H9 (cell line): ENCODE results near the gene PPM1B. TPM values are rescaled to one million over a fixed set of nuclear protein-coding genes. Genes with fewer than 3 reads are reported as not detected.

Source experiments
- DNase-seq: peaks from one replicate; pipeline ENCODE4 v3.0.0-alpha.2; 2017
- H2AFZ ChIP-seq: one replicate; pipeline ENCODE4 v1.6.1; 2013; ENCODE audit warnings: mild to moderate bottlenecking, low read length, control low read depth, moderate library complexity
- H2AK5ac ChIP-seq: 2 replicates; pipeline ENCODE4 v1.6.1; 2013; ENCODE audit warnings: low read length, control low read depth, mixed read lengths; ENCODE audit not compliant: insufficient read length
- H2BK120ac ChIP-seq: one replicate; pipeline ENCODE4 v1.6.1; 2013; ENCODE audit warnings: low read depth, mild to moderate bottlenecking, low read length, control low read depth, inconsistent platforms; ENCODE audit not compliant: poor library complexity, severe bottlenecking
- H2BK12ac ChIP-seq: 2 replicates; pipeline ENCODE4 v1.6.1; 2013; ENCODE audit warnings: low read length, control low read depth, mixed read lengths, low read depth; ENCODE audit not compliant: insufficient read length
- H2BK15ac ChIP-seq: 2 replicates; pipeline ENCODE4 v1.6.1; 2013; ENCODE audit warnings: low read depth, low read length, control low read depth
- H2BK20ac ChIP-seq: one replicate; pipeline ENCODE4 v1.6.1; 2013; ENCODE audit warnings: low read depth, mild to moderate bottlenecking, low read length, control low read depth, inconsistent platforms; ENCODE audit not compliant: poor library complexity, severe bottlenecking
- H2BK5ac ChIP-seq: 2 replicates; pipeline ENCODE4 v1.6.1; 2013; ENCODE audit warnings: low read length, control low read depth, mixed read lengths; ENCODE audit not compliant: insufficient read length
- H3K14ac ChIP-seq: 2 replicates; pipeline ENCODE4 v1.6.1; 2013; ENCODE audit warnings: low read length, control low read depth; ENCODE audit not compliant: insufficient read depth
- H3K18ac ChIP-seq: 2 replicates; pipeline ENCODE4 v1.6.1; 2013; ENCODE audit warnings: low read depth, mild to moderate bottlenecking, mixed read lengths, low read length, control low read depth; ENCODE audit not compliant: insufficient read length
- H3K23ac ChIP-seq: 2 replicates; pipeline ENCODE4 v1.6.1; 2013; ENCODE audit warnings: low read length, control low read depth, mixed read lengths, low read depth; ENCODE audit not compliant: insufficient read length
- H3K23me2 ChIP-seq: 2 replicates; pipeline ENCODE4 v1.6.1; 2013; ENCODE audit warnings: low read depth, mild to moderate bottlenecking, mixed read lengths, low read length, control low read depth; ENCODE audit not compliant: insufficient read length, poor library complexity, severe bottlenecking
- H3K27ac ChIP-seq: 2 replicates; pipeline ENCODE4 v1.5.1; 2013; ENCODE audit warnings: low read length, control low read depth, mixed read lengths, low read depth; ENCODE audit not compliant: insufficient read length
- H3K27me3 ChIP-seq: 2 replicates; pipeline ENCODE4 v1.6.1; 2013; ENCODE audit warnings: low read length, control low read depth, inconsistent platforms; ENCODE audit not compliant: insufficient read depth
- H3K4ac ChIP-seq: 2 replicates; pipeline ENCODE4 v1.6.1; 2013; ENCODE audit warnings: low read depth, mild to moderate bottlenecking, control low read depth, inconsistent platforms, low read length, moderate library complexity
- H3K4me1 ChIP-seq: 2 replicates; pipeline ENCODE4 v1.6.1; 2013; ENCODE audit warnings: low read length, control low read depth, inconsistent platforms; ENCODE audit not compliant: insufficient read depth
- H3K4me2 ChIP-seq: 2 replicates; pipeline ENCODE4 v1.6.1; 2013; ENCODE audit warnings: low read length, control low read depth, mixed read lengths; ENCODE audit not compliant: insufficient read length, insufficient read depth
- H3K56ac ChIP-seq: 2 replicates; pipeline ENCODE4 v1.6.1; 2013; ENCODE audit warnings: low read depth, mild to moderate bottlenecking, mixed read lengths, low read length, control low read depth; ENCODE audit not compliant: insufficient read length
- H3K79me1 ChIP-seq: 2 replicates; pipeline ENCODE4 v1.6.1; 2013; ENCODE audit warnings: low read depth, mild to moderate bottlenecking, moderate library complexity, low read length, control low read depth, inconsistent platforms; ENCODE audit not compliant: insufficient read depth, poor library complexity, severe bottlenecking
- H3K79me2 ChIP-seq: 2 replicates; pipeline ENCODE4 v1.6.1; 2013; ENCODE audit warnings: low read length, control low read depth, inconsistent platforms; ENCODE audit not compliant: insufficient read depth
- H3K9ac ChIP-seq: 2 replicates; pipeline ENCODE4 v1.6.1; 2013; ENCODE audit warnings: low read length, control low read depth, mixed read lengths; ENCODE audit not compliant: insufficient read length; ENCODE audit errors: extremely low read depth
- H3K9me3 ChIP-seq: one replicate; pipeline ENCODE4 v1.6.1; 2013; ENCODE audit warnings: low read depth, low read length, inconsistent platforms; ENCODE audit not compliant: control insufficient read depth
- H3T11ph ChIP-seq: one replicate; pipeline ENCODE4 v1.6.1; 2013; ENCODE audit warnings: mild to moderate bottlenecking, low read length, control low read depth, inconsistent platforms
- H4K20me1 ChIP-seq: one replicate; pipeline ENCODE4 v1.6.1; 2013; ENCODE audit not compliant: control insufficient read depth, insufficient read length, insufficient read depth
- H4K5ac ChIP-seq: 2 replicates; pipeline ENCODE4 v1.6.1; 2013; ENCODE audit warnings: low read depth, mild to moderate bottlenecking, mixed read lengths, low read length, control low read depth; ENCODE audit not compliant: insufficient read length
- H4K8ac ChIP-seq: replicated peaks from 2 replicates; pipeline ENCODE4 v1.6.1; 2013; ENCODE audit warnings: low read length, control low read depth, mixed read lengths, low read depth; ENCODE audit not compliant: insufficient read length
- H4K91ac ChIP-seq: 2 replicates; pipeline ENCODE4 v1.6.1; 2013; ENCODE audit warnings: low read depth, mild to moderate bottlenecking, moderate library complexity, mixed read lengths, low read length, control low read depth; ENCODE audit not compliant: insufficient read length
- H3K27ac Mint-ChIP-seq, 3 experiments: 2 replicates in 2 of 3; 3 replicates in 1 of 3; pipeline ENCODE4 v1.8.0; 2020 to 2021; ENCODE audit warnings: mixed read lengths in 3 of 3, mild to moderate bottlenecking in 1 of 3, moderate library complexity in 1 of 3
- H3K27me3 Mint-ChIP-seq: 2 replicates; pipeline ENCODE4 v1.8.0; 2021; ENCODE audit warnings: low read depth, mild to moderate bottlenecking, moderate library complexity, mixed read lengths
- H3K36me3 Mint-ChIP-seq, 3 experiments: 2 replicates in 2 of 3; 3 replicates in 1 of 3; pipeline ENCODE4 v1.8.0; 2020 to 2021; ENCODE audit warnings: low read depth in 3 of 3, mixed read lengths in 3 of 3; ENCODE audit not compliant: insufficient read depth in 1 of 3
- H3K4me1 Mint-ChIP-seq, 2 experiments: 2 replicates each; pipeline ENCODE4 v1.8.0; 2020; ENCODE audit warnings: mixed read lengths in 2 of 2
- H3K4me3 Mint-ChIP-seq, 2 experiments: 2 replicates in 1 of 2; 3 replicates in 1 of 2; pipeline ENCODE4 v1.8.0; 2020 to 2021; ENCODE audit warnings: mild to moderate bottlenecking in 2 of 2, mixed read lengths in 2 of 2, moderate library complexity in 1 of 2
- H3K9me3 Mint-ChIP-seq, 2 experiments: 2 replicates in 1 of 2; 3 replicates in 1 of 2; pipeline ENCODE4 v1.8.0; 2020; ENCODE audit warnings: mild to moderate bottlenecking in 2 of 2, mixed read lengths in 2 of 2, moderate library complexity in 1 of 2
- WGBS: extraction: QIAGEN DNeasy Blood & Tissue Kit; methylation state at CpG from one replicate; pipeline ENCODE4 v1.1.7; 2013; ENCODE audit warnings: missing lambda C conversion rate, low lambda C conversion rate, mixed read lengths; ENCODE audit not compliant: insufficient read length; ENCODE audit errors: extremely low coverage; 5-methylcytosine and 5-hydroxymethylcytosine counted together
- total RNA-seq: library from RNA; stranded (reverse); gene quantifications from 2 replicates; pipeline ENCODE4 v1.2.1, GENCODE V29; 2021
- TF ChIP-seq, protein P1 (sequence below): fragments of 200-600 bp; sonication (generic); conservative IDR thresholded peaks from 3 replicates; pipeline ENCODE4 v1.8.0; 2021; ENCODE audit warnings: antibody characterized with exemption, mild to moderate bottlenecking

PPM1B gene
- total RNA-seq, 1 experiment from 2014 or later, result 156 TPM

DNA sequence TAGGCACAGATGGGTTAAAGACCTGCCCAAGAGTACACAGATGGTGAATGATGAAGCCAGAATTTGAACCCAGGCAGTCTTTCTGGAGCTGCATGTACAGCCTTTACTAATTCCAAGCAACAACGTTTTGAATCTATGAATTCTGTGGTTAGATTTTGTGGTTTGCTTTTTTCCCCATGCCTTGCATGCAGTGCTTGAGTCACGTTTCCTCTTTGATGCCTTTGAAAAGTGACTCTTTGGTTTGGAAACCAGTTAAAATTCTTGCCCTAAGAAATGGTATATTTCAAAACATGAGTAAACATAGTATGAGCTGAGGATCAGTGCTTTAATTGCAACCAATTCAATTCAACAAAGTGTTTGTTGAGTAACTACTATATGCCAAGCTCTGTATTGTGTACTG lies 48.2 kb upstream of the PPM1B start:
- no peak overlapping the region for H4K91ac ChIP-seq
- H3K79me1 ChIP-seq, result no peaks in the 10 kb centered on the region
- no peaks in the 10 kb centered on the region for H3K9me3 ChIP-seq
- H2BK20ac ChIP-seq, result no peak overlapping the region
- no peaks in the 10 kb centered on the region for H3K23me2 ChIP-seq
- H3K9me3 Mint-ChIP-seq, result no peaks in the 10 kb centered on the region; a peak in 1 of 5 replicates
- no peak overlapping the region for H4K5ac ChIP-seq
- no peak overlapping the region for H3K27ac Mint-ChIP-seq
- no peak overlapping the region for H3K14ac ChIP-seq
- no peaks in the 10 kb centered on the region for H3K27me3 Mint-ChIP-seq
- H3K27ac ChIP-seq, result no peak overlapping the region
- H2BK12ac ChIP-seq, result no peak overlapping the region
- no peak overlapping the region for H3K4me2 ChIP-seq
- H3K36me3 Mint-ChIP-seq, result no peaks in the 10 kb centered on the region; a peak in 1 of 7 replicates
- H2AFZ ChIP-seq, result no peak overlapping the region
- H3K4me3 Mint-ChIP-seq, result no peak overlapping the region
- no peaks in the 10 kb centered on the region for H4K20me1 ChIP-seq
- no peak overlapping the region for H2AK5ac ChIP-seq
- no peak overlapping the region for H2BK15ac ChIP-seq
- no peak overlapping the region for H2BK120ac ChIP-seq
- WGBS, result no CpG with 5 or more reads among the region's 2 CpGs
- no peak overlapping the region for H2BK5ac ChIP-seq
- no peak overlapping the region for H3K23ac ChIP-seq
- H3K9ac ChIP-seq, result no peak overlapping the region
- no peak overlapping the region for H3K56ac ChIP-seq
- peaks cover 9 to 10% of the 10 kb centered on the region in 2 experiments; a peak in 3 of 4 replicates for H3K4me1 Mint-ChIP-seq
- no peaks in the 10 kb centered on the region; the same call in 1 of the 2 replicates for H3K4me1 ChIP-seq
- DNase-seq, result no peak
- H3K27me3 ChIP-seq, result no peaks in the 10 kb centered on the region
- no peak overlapping the region for H3T11ph ChIP-seq
- H3K4ac ChIP-seq, result no peak overlapping the region
- no peak overlapping the region for H4K8ac ChIP-seq
- no peak overlapping the region for H3K18ac ChIP-seq
- TF ChIP-seq, protein P1, sequence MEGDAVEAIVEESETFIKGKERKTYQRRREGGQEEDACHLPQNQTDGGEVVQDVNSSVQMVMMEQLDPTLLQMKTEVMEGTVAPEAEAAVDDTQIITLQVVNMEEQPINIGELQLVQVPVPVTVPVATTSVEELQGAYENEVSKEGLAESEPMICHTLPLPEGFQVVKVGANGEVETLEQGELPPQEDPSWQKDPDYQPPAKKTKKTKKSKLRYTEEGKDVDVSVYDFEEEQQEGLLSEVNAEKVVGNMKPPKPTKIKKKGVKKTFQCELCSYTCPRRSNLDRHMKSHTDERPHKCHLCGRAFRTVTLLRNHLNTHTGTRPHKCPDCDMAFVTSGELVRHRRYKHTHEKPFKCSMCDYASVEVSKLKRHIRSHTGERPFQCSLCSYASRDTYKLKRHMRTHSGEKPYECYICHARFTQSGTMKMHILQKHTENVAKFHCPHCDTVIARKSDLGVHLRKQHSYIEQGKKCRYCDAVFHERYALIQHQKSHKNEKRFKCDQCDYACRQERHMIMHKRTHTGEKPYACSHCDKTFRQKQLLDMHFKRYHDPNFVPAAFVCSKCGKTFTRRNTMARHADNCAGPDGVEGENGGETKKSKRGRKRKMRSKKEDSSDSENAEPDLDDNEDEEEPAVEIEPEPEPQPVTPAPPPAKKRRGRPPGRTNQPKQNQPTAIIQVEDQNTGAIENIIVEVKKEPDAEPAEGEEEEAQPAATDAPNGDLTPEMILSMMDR, result no peak
- H3K79me2 ChIP-seq, result no peaks in the 10 kb centered on the region
